DOHH2 (cell line): Measurements from ENCODE around the gene NT5DC3.

Experiments
- H3F3A ChIP-seq: fragments of 200-600 bp; sonication (generic), shearing (Covaris generic); 2 replicates; pipeline ENCODE4 v1.6.0; 2016; ENCODE audit warnings: antibody characterized with exemption, mild to moderate bottlenecking; ENCODE audit not compliant: control insufficient read depth, insufficient read depth
- H3K27ac ChIP-seq: fragments of 200-600 bp; sonication (generic); 2 replicates; pipeline ENCODE4 v1.5.1; 2014; ENCODE audit warnings: low read depth, mild to moderate bottlenecking, low read length, moderate library complexity
- H3K27me3 ChIP-seq: fragments of 200-600 bp; sonication (generic); 2 replicates; pipeline ENCODE4 v1.6.1; 2014; ENCODE audit warnings: mild to moderate bottlenecking, low read length, mixed read lengths; ENCODE audit not compliant: control insufficient read depth
- H3K36me3 ChIP-seq: fragments of 200-600 bp; sonication (generic); 2 replicates; pipeline ENCODE4 v1.6.1; 2014; ENCODE audit warnings: mild to moderate bottlenecking, low read length, moderate library complexity, mixed read lengths; ENCODE audit not compliant: control insufficient read depth
- H3K4me1 ChIP-seq: fragments of 200-600 bp; sonication (generic); 2 replicates; pipeline ENCODE4 v1.6.1; 2014; ENCODE audit warnings: mild to moderate bottlenecking, low read length, mixed read lengths; ENCODE audit not compliant: control insufficient read depth
- H3K4me2 ChIP-seq: fragments of 200-600 bp; sonication (generic); 2 replicates; pipeline ENCODE4 v1.6.0; 2014; ENCODE audit warnings: mild to moderate bottlenecking, low read length, moderate library complexity
- H3K4me3 ChIP-seq: fragments of 200-600 bp; sonication (generic); 2 replicates; pipeline ENCODE4 v1.5.1; 2014; ENCODE audit warnings: mild to moderate bottlenecking, low read length, mixed read lengths
- H3K79me2 ChIP-seq: fragments of 200-600 bp; sonication (generic); 2 replicates; pipeline ENCODE4 v1.6.1; 2014; ENCODE audit warnings: mild to moderate bottlenecking, low read length, mixed read lengths; ENCODE audit not compliant: control insufficient read depth
- H3K9me2 ChIP-seq: fragments of 200-600 bp; sonication (generic); replicated peaks from 2 replicates; pipeline ENCODE4 v1.6.1; 2014; ENCODE audit warnings: mild to moderate bottlenecking, low read length, mixed read lengths; ENCODE audit not compliant: control insufficient read depth
- H3K9me3 ChIP-seq: fragments of 200-600 bp; sonication (generic); 2 replicates; pipeline ENCODE4 v1.6.1; 2014; ENCODE audit warnings: antibody characterized with exemption, low read length, mixed read lengths; ENCODE audit not compliant: control insufficient read depth, insufficient read depth
- H4K20me1 ChIP-seq: fragments of 200-600 bp; sonication (generic); 2 replicates; pipeline ENCODE4 v1.6.0; 2014; ENCODE audit warnings: low read depth, mild to moderate bottlenecking, antibody characterized with exemption, low read length, moderate library complexity; ENCODE audit not compliant: control insufficient read depth, insufficient read depth
- CTCF ChIP-seq: fragments of 200-600 bp; sonication (generic); IDR thresholded peaks from one replicate; pipeline ENCODE4 v1.5.1; 2014; ENCODE audit warnings: antibody characterized with exemption, mild to moderate bottlenecking, low read depth, low read length; ENCODE audit not compliant: poor library complexity, severe bottlenecking
- EZH2phosphoT487 ChIP-seq: fragments of 200-600 bp; sonication (generic); IDR thresholded peaks from 2 replicates; pipeline ENCODE4 v1.6.1; 2017; ENCODE audit warnings: borderline replicate concordance, mild to moderate bottlenecking, antibody characterized with exemption, low read length, moderate library complexity, mixed read lengths

Gene NT5DC3

GRCh38 chr12:103850429-103850828 is 9.4 kb upstream of the NT5DC3 start:
- no peak overlapping the region for H3K27ac ChIP-seq
- no peaks in the 10 kb centered on the region for H3K79me2 ChIP-seq
- no peak overlapping the region for H3K4me3 ChIP-seq
- no peaks in the 10 kb centered on the region for H3K9me2 ChIP-seq
- no peaks in the 10 kb centered on the region for H3K36me3 ChIP-seq
- H3K4me1 ChIP-seq, result no peaks in the 10 kb centered on the region
- no peaks in the 10 kb centered on the region for H3K9me3 ChIP-seq
- H4K20me1 ChIP-seq, result no peaks in the 10 kb centered on the region
- peaks cover 23% of the 10 kb centered on the region; the same call in 1 of the 2 replicates for H3K27me3 ChIP-seq
- H3K4me2 ChIP-seq, result no peak overlapping the region
- H3F3A ChIP-seq, result no peaks in the 10 kb centered on the region
- no peak for TF ChIP-seq CTCF
- TF ChIP-seq EZH2phosphoT487, result no peak

GRCh38 chr12:103848917-103849491 is 8.0 kb upstream of the NT5DC3 start:
- H3K4me3 ChIP-seq, result no peak overlapping the region
- H3K27me3 ChIP-seq, result peaks cover 27% of the 10 kb centered on the region
- H3K4me1 ChIP-seq, result no peaks in the 10 kb centered on the region
- H3K79me2 ChIP-seq, result no peaks in the 10 kb centered on the region
- H3K27ac ChIP-seq, result no peak overlapping the region
- H3F3A ChIP-seq, result no peaks in the 10 kb centered on the region
- no peak overlapping the region for H3K4me2 ChIP-seq
- no peaks in the 10 kb centered on the region for H3K36me3 ChIP-seq
- H4K20me1 ChIP-seq, result no peaks in the 10 kb centered on the region
- no peaks in the 10 kb centered on the region for H3K9me3 ChIP-seq
- TF ChIP-seq EZH2phosphoT487 (no peak), CTCF (no peak)
- H3K9me2 ChIP-seq, result no peaks in the 10 kb centered on the region

- Histone ChIP-seq H3K79me2 (no peaks in the 10 kb centered on the region), H3K27ac (no peak overlapping the region), H3K4me2 (no peak overlapping the region), H3K4me1 (no peaks in the 10 kb centered on the region), H3K27me3 (peaks cover 25% of the 10 kb centered on the region), H3K36me3 (no peaks in the 10 kb centered on the region), H4K20me1 (no peaks in the 10 kb centered on the region), H3K4me3 (no peak overlapping the region), H3F3A (no peaks in the 10 kb centered on the region), H3K9me3 (no peaks in the 10 kb centered on the region), H3K9me2 (no peaks in the 10 kb centered on the region)
- no peak for TF ChIP-seq EZH2phosphoT487
Measured at GRCh38 chr12:103848143-103848542, 7.1 kb upstream of the NT5DC3 start.

GRCh38 chr12:103846415-103846814 is 5.4 kb upstream of the NT5DC3 start:
- peaks cover 3% of the 10 kb centered on the region; the same call in 1 of the 2 replicates for H3K4me1 ChIP-seq
- no peaks in the 10 kb centered on the region for H4K20me1 ChIP-seq
- H3K79me2 ChIP-seq, result no peaks in the 10 kb centered on the region
- no peak for TF ChIP-seq EZH2phosphoT487
- TF ChIP-seq CTCF, result no peak
- H3K4me2 ChIP-seq, result no peak overlapping the region
- no peak overlapping the region for H3K27ac ChIP-seq
- no peak overlapping the region for H3K4me3 ChIP-seq
- no peaks in the 10 kb centered on the region for H3K9me3 ChIP-seq
- H3K36me3 ChIP-seq, result no peaks in the 10 kb centered on the region
- peaks cover 25% of the 10 kb centered on the region for H3K27me3 ChIP-seq
- H3K9me2 ChIP-seq, result no peaks in the 10 kb centered on the region
- no peaks in the 10 kb centered on the region for H3F3A ChIP-seq
